Nephron (organoid): ENCODE measurements around the gene NIPAL1.
A peak's percentile ranks its signal among the peaks of the same experiment; 100 is the strongest.

Experiments used
- H3K27ac Mint-ChIP-seq, 3 experiments: 2 replicates each; pipeline ENCODE4 v1.8.0; 2020; ENCODE audit warnings: mixed read lengths in 3 of 3, mild to moderate bottlenecking in 2 of 3, moderate library complexity in 1 of 3
- H3K27me3 Mint-ChIP-seq: 2 replicates; pipeline ENCODE4 v1.8.0; 2021; ENCODE audit warnings: low read depth, mild to moderate bottlenecking, moderate library complexity, mixed read lengths
- H3K36me3 Mint-ChIP-seq: 2 replicates; pipeline ENCODE4 v1.8.0; 2020; ENCODE audit warnings: low read depth, mixed read lengths
- H3K4me1 Mint-ChIP-seq: 2 replicates; pipeline ENCODE4 v1.8.0; 2020; ENCODE audit warnings: mixed read lengths
- H3K4me3 Mint-ChIP-seq, 3 experiments: 2 replicates each; pipeline ENCODE4 v1.8.0; 2020; ENCODE audit warnings: mild to moderate bottlenecking in 3 of 3, mixed read lengths in 3 of 3, moderate library complexity in 2 of 3
- H3K9me3 Mint-ChIP-seq: 2 replicates; pipeline ENCODE4 v1.8.0; 2020; ENCODE audit warnings: mixed read lengths
- CTCF ChIP-seq, 3 experiments: fragments of 200-600 bp; sonication (generic); IDR thresholded peaks; one replicate each; pipeline ENCODE4 v1.5.0; 2021; ENCODE audit warnings: antibody characterized with exemption in 3 of 3; ENCODE audit not compliant: unreplicated experiment in 3 of 3

The NIPAL1 gene

GRCh38 chr4:48033825-48034413 lies 17.3 kb downstream of the NIPAL1 start:
- Mint-ChIP-seq H3K4me3 (no peak overlapping the region), H3K27ac (no peak overlapping the region), H3K9me3 (no peaks in the 10 kb centered on the region), H3K4me1 (peaks cover 13% of the 10 kb centered on the region), H3K36me3 (no peaks in the 10 kb centered on the region), H3K27me3 (peaks cover 3% of the 10 kb centered on the region)
- peak; percentile 30 to 43 (median 40) for TF ChIP-seq CTCF (IDR thresholded peaks at IDR 0.05; ENCODE audit: unreplicated experiment in 3 of 3)

DNA sequence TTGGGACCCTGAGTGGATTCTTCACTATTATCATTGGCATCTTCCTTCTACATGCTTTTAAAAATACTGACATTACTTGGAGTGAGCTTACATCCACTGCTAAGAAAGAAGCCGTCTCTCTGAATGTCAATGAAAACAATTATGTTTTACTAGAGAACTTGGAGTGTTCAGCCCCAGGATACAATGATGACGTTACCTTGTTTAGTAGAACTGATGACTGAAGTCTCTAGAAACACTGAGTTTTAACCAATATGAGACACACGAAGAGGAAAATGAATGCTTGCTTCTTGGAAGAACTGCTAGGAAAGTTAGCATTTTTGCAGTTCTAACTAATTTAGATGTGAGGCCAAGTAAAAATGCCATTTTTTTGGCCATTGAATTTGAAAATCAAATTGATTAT lies 19.4 kb downstream of the NIPAL1 start:
- TF ChIP-seq CTCF (IDR thresholded peaks at IDR 0.05; ENCODE audit: unreplicated experiment in 3 of 3) = no peak
- no peaks in the 10 kb centered on the region for H3K9me3 Mint-ChIP-seq
- H3K36me3 Mint-ChIP-seq = no peaks in the 10 kb centered on the region
- H3K4me1 Mint-ChIP-seq = peaks cover 13% of the 10 kb centered on the region
- no peak overlapping the region for H3K27ac Mint-ChIP-seq
- peaks cover 3% of the 10 kb centered on the region for H3K27me3 Mint-ChIP-seq
- no peak overlapping the region for H3K4me3 Mint-ChIP-seq

- TF ChIP-seq CTCF (IDR thresholded peaks at IDR 0.05; ENCODE audit: unreplicated experiment in 3 of 3) = no peak
- peaks cover 9% of the 10 kb centered on the region for H3K4me1 Mint-ChIP-seq
Measured at GRCh38 chr4:48037117-48037462, 20.5 kb downstream of the NIPAL1 start.

GRCh38 chr4:48038666-48039065 lies 22.1 kb downstream of the NIPAL1 start:
- H3K27ac Mint-ChIP-seq = no peak overlapping the region
- no peaks in the 10 kb centered on the region for H3K36me3 Mint-ChIP-seq
- no peak overlapping the region for H3K4me3 Mint-ChIP-seq
- H3K4me1 Mint-ChIP-seq = no peaks in the 10 kb centered on the region
- H3K27me3 Mint-ChIP-seq = no peaks in the 10 kb centered on the region
- no peaks in the 10 kb centered on the region for H3K9me3 Mint-ChIP-seq
- no peak for TF ChIP-seq CTCF (IDR thresholded peaks at IDR 0.05; ENCODE audit: unreplicated experiment in 3 of 3)

More at GRCh38 chr4:48037117-48037462, 20.5 kb downstream of the NIPAL1 start:
- no peaks in the 10 kb centered on the region for H3K27me3 Mint-ChIP-seq
- no peaks in the 10 kb centered on the region for H3K36me3 Mint-ChIP-seq
- H3K27ac Mint-ChIP-seq = no peak overlapping the region
- H3K4me3 Mint-ChIP-seq = no peak overlapping the region
- no peaks in the 10 kb centered on the region for H3K9me3 Mint-ChIP-seq

DNA sequence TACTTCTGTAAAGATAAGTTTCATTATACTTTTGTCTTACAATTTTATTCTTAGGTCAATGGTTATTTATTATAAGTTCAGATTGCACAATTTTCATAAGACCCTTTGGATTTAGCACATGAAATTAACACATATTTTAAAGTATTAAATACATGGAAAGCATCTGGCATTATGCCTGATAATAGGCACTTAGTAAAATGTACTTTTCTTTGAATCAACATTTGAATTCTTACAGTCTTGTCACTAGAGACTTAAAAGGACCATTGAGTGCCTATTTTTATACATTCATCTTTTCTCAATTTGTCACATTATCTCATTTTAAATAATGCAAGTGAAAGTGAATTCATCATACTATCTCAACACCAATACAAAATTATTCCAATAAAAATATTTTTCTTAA lies 23.0 kb downstream of the NIPAL1 start:
- no peak overlapping the region for H3K4me3 Mint-ChIP-seq
- H3K9me3 Mint-ChIP-seq = no peaks in the 10 kb centered on the region
- H3K36me3 Mint-ChIP-seq = no peaks in the 10 kb centered on the region
- no peaks in the 10 kb centered on the region for H3K4me1 Mint-ChIP-seq
- H3K27ac Mint-ChIP-seq = no peak overlapping the region
- no peaks in the 10 kb centered on the region for H3K27me3 Mint-ChIP-seq
- TF ChIP-seq CTCF (IDR thresholded peaks at IDR 0.05; ENCODE audit: unreplicated experiment in 3 of 3) = no peak

DNA sequence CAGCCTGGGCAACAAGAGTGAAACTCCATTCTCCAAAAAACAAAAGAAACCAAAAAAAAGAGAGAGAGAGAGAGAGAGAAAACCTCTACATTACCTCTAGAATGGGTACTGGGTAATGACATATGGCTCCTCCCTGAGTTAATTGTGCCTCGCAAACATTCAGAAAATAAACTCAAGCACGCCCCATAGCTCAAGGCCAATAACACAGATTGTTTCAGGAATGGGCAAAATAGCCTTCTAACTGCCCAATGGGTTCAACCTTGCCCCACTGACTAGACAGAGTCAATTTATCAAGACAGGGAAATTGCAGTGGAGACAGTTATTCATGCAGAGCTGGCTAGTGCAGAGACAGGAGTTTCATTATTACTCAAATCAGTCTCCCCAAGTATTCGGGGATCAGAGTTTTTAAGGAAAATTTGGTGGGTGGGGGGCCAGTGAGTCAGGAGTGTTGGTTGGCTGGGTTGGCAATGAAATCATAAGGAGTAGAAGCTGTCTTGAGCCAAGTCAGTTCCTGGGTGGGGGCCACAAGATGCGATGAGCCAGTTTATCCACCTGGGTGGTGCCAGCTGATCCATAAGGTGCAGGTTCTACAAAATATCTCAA lies 25.1 kb downstream of the NIPAL1 start:
- peak overlapping the region in 1 of 3 experiments; percentile 49 for H3K27ac Mint-ChIP-seq
- no peak overlapping the region for H3K4me3 Mint-ChIP-seq
- no peak for TF ChIP-seq CTCF (IDR thresholded peaks at IDR 0.05; ENCODE audit: unreplicated experiment in 3 of 3)
- H3K36me3 Mint-ChIP-seq = no peaks in the 10 kb centered on the region
- H3K27me3 Mint-ChIP-seq = no peaks in the 10 kb centered on the region
- H3K9me3 Mint-ChIP-seq = no peaks in the 10 kb centered on the region
- no peaks in the 10 kb centered on the region for H3K4me1 Mint-ChIP-seq
